Measurements from ENCODE around the gene FBXL19.

FBXL19 gene

DNA sequence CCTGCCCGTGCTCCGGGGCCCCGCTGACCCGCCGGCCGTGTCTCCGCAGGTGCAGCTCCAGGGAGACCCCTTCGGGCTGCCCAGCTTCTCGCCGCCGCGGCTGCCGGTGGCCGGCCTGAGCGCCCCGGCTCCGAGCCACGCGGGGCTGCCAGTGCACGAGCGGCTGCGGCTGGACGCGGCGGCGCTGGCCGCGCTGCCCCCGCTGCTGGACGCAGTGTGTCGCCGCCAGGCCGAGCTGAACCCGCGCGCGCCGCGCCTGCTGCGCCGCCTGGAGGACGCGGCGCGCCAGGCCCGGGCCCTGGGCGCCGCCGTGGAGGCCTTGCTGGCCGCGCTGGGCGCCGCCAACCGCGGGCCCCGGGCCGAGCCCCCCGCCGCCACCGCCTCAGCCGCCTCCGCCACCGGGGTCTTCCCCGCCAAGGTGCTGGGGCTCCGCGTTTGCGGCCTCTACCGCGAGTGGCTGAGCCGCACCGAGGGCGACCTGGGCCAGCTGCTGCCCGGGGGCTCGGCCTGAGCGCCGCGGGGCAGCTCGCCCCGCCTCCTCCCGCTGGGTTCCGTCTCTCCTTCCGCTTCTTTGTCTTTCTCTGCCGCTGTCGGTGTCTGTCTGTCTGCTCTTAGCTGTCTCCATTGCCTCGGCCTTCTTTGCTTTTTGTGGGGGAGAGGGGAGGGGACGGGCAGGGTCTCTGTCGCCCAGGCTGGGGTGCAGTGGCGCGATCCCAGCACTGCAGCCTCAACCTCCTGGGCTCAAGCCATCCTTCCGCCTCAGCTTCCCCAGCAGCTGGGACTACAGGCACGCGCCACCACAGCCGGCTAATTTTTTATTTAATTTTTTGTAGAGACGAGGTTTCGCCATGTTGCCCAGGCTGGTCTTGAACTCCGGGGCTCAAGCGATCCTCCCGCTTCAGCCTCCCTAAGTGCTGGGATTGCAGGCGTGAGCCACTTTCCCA lies 21.1 kb upstream of the FBXL19 start:
- Histone ChIP-seq H3K9ac (ENCODE audit: low read depth, low read length) (peak overlapping the region; percentile 69), H3K36me3 (ENCODE audit: insufficient read depth, low read length) (no peaks in the 10 kb centered on the region), H3K9me3 (ENCODE audit: control insufficient read depth, insufficient read depth, low read length) (no peaks in the 10 kb centered on the region), H3K4me1 (ENCODE audit: insufficient read depth, low read length) (peaks cover 6% of the 10 kb centered on the region; the same call in 1 of the 2 replicates)

DNA sequence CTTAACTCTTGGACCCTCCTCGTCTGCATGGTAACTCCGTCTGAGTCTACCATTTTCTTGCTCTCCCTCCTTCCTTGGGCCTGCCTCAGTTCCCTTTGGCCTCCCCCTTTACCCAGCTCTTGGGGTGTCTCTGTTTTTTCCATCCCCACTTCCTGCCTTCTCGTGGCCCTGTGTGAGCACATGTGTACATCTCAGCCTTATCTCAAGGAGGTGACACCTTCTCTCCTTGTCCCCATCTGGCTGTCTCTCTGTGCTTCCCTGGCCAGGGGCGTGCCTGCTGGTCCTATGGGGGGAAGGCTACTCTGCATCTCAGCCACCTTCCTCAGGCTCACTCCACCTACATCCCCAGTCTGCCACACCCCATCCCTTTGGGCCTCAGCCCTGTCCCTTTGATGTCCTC lies 20.4 kb upstream of the FBXL19 start:
- Histone ChIP-seq H3K4me1 (ENCODE audit: insufficient read depth, low read length) (peaks cover 6% of the 10 kb centered on the region; the same call in 1 of the 2 replicates), H3K9me3 (ENCODE audit: control insufficient read depth, insufficient read depth, low read length) (no peaks in the 10 kb centered on the region), H3K9ac (ENCODE audit: low read depth, low read length) (peak overlapping the region; percentile 69; the same call in 1 of the 2 replicates), H3K36me3 (ENCODE audit: insufficient read depth, low read length) (no peaks in the 10 kb centered on the region)

DNA sequence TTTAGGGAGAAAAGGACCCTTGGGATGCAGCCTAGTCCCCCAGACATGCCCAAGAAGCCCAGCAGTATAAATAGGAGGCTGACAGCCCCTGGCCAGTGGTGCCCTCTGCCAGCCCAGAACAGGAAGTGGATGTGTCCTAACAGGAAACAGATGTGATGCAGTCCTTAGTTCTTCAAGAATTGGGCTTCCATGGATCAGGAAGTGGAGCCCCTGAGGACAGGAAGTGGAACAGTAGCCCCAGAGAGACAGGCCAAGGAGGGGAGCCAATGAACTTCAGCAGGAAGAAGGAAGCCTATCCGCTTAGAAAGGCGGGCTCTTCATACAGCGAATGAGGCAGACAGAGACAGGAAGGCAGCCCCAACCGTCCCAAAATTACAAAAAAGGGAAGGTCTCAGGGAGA lies 19.8 kb upstream of the FBXL19 start:
- no peak overlapping the region for H3K9ac ChIP-seq (ENCODE audit: low read depth, low read length)
- no peaks in the 10 kb centered on the region for H3K36me3 ChIP-seq (ENCODE audit: insufficient read depth, low read length)
- H3K9me3 ChIP-seq (ENCODE audit: control insufficient read depth, insufficient read depth, low read length): no peaks in the 10 kb centered on the region
- peaks cover 6% of the 10 kb centered on the region; the same call in 1 of the 2 replicates for H3K4me1 ChIP-seq (ENCODE audit: insufficient read depth, low read length)

DNA sequence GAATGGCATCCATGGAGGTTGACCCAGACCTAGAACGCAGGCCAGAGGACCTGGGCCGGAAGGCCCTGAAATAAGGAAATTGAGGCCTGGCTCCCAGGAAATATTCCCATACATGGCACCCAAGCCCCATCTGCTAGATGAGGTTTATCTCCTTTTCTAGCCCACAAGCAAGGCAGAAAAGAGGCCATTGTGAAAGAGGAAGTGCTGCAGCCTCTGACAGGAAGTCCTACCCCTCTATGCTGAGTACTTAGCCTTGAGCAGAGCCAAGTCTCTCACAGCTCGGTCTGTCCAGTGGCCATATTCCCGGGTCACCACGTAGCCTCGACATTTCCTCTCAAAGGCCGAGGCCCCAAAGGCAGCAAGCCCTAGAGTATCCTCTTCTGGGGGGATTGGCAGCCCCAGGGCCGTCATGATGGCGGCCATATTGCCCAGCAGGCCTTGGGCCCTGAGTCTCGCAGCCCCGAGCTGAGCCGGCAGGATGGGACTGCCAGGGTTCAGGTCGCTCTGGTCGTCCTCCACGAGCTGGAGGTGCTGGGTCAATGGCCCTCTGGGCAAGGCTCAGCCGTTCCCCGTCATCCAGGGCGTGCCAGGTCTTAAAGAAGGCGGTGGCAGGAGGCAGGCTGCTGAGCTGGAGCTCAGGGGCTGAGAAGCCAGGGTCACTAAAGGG lies 19.1 kb upstream of the FBXL19 start:
- H3K9ac ChIP-seq (ENCODE audit: low read depth, low read length): no peak overlapping the region

DNA sequence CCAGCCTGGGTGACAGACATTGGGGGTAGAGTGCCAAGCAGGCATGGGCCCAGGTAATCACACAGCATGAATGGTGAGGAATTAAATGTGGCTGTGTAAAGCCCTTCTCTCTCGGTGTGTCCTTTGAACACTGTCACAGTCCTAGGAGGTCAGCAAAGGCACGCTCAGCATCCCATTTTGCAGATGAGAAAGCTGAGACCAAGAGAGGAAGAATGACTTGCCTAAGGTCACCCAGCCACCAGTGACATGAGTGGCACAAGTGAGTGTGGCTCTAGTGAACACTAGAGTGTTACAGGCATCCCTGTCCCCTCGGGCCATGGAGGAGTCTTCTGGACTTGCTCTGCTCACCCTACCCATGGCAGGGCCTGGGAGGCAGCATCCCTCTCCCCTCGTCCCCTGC lies 16.3 kb upstream of the FBXL19 start:
- peaks cover 6% of the 10 kb centered on the region; the same call in 1 of the 2 replicates for H3K4me1 ChIP-seq (ENCODE audit: insufficient read depth, low read length)
- no peak overlapping the region for H3K9ac ChIP-seq (ENCODE audit: low read depth, low read length)
- no peaks in the 10 kb centered on the region for H3K9me3 ChIP-seq (ENCODE audit: control insufficient read depth, insufficient read depth, low read length)
- H3K36me3 ChIP-seq (ENCODE audit: insufficient read depth, low read length): no peaks in the 10 kb centered on the region

More for the DNA sequence above, 19.1 kb upstream of the FBXL19 start:
- Histone ChIP-seq H3K36me3 (ENCODE audit: insufficient read depth, low read length) (no peaks in the 10 kb centered on the region), H3K9me3 (ENCODE audit: control insufficient read depth, insufficient read depth, low read length) (no peaks in the 10 kb centered on the region), H3K4me1 (ENCODE audit: insufficient read depth, low read length) (peaks cover 6% of the 10 kb centered on the region; the same call in 1 of the 2 replicates)

DNA sequence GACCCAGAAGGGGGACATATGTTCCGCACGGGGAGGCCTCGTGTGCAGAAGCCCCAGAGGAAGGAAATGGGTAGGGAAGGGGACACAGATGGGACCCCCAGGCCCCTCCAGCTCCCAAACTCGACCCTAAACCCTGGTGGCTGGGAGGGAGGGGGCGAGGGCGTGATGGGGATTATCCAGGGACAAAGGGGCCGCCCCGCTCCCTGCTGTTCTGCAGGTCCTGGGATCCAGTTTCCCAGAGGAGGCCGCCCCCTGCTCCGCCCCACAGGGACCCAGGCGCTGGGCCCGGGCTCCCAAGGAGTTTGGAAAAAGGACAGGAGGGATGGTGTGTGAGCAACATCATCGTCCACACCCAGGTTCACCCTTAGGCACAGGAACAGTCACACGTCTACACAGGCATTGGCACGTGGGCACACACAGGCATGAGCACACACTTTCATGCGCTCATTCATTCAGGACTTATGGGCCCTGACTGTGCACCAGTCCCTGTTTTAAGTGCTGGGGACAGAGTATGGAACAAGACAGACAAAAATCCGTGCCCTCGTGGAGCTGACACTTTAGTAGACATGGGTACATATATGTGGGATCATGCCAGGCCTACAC lies 12.8 kb upstream of the FBXL19 start:
- Histone ChIP-seq H3K9ac (ENCODE audit: low read depth, low read length) (no peak overlapping the region), H3K4me1 (ENCODE audit: insufficient read depth, low read length) (no peaks in the 10 kb centered on the region; the same call in 1 of the 2 replicates), H3K9me3 (ENCODE audit: control insufficient read depth, insufficient read depth, low read length) (no peaks in the 10 kb centered on the region), H3K36me3 (ENCODE audit: insufficient read depth, low read length) (no peaks in the 10 kb centered on the region)

DNA sequence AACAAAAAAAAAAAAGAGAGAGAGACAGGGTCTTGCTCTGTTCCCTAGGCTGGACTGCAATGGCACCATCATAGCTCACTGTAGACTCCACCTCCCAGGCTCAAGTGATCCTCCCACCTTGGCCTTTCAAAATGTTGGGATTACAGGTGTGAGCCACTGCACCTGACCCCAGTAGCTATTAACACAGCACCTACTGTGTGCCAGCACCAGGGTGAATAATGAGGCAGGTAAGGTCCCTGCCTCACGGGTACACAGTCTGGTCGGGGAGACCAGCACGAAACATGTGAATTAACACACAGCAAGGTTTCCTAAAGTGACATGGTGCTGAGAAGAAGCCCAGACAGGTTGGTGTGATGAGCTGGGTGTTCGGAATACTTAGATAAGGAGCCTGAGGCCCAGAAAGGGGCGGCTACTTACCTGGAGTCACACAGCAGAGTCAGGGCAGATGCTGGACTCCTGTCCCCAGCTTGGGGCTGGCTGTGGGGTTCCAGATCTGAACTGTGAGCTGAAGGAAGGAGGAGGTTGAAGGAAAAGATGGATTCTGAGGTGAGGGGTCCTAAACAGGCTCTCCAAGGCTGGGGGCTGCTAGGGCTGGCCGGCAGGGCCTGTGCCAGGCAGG lies 10.5 kb upstream of the FBXL19 start:
- Histone ChIP-seq H3K9me3 (ENCODE audit: control insufficient read depth, insufficient read depth, low read length) (no peaks in the 10 kb centered on the region), H3K36me3 (ENCODE audit: insufficient read depth, low read length) (no peaks in the 10 kb centered on the region), H3K4me1 (ENCODE audit: insufficient read depth, low read length) (peaks cover 3% of the 10 kb centered on the region; the same call in 1 of the 2 replicates), H3K9ac (ENCODE audit: low read depth, low read length) (no peak overlapping the region)

DNA sequence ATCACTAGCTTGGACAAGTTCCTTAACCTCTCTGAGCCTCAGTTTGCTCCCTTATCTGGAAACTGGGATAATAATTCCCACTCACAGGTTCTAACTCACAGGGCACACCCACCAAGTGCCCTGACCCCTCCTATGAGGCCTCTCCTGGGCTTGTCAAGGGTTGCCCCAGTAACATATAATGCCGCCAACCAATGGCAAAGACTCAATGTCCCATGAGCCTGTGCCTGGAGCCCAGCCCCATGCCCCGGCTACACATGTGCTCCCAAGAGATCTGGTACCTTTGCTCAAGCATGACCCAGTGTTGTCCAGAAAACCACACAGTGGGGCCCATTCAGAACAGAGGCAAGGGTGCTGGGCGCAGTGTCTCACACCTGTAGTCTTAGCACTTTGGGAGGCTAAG lies 8.5 kb upstream of the FBXL19 start:
- no peaks in the 10 kb centered on the region for H3K9me3 ChIP-seq (ENCODE audit: control insufficient read depth, insufficient read depth, low read length)
- H3K9ac ChIP-seq (ENCODE audit: low read depth, low read length): no peak overlapping the region
- no peaks in the 10 kb centered on the region for H3K36me3 ChIP-seq (ENCODE audit: insufficient read depth, low read length)
- H3K4me1 ChIP-seq (ENCODE audit: insufficient read depth, low read length): peaks cover 3% of the 10 kb centered on the region; the same call in 1 of the 2 replicates

DNA sequence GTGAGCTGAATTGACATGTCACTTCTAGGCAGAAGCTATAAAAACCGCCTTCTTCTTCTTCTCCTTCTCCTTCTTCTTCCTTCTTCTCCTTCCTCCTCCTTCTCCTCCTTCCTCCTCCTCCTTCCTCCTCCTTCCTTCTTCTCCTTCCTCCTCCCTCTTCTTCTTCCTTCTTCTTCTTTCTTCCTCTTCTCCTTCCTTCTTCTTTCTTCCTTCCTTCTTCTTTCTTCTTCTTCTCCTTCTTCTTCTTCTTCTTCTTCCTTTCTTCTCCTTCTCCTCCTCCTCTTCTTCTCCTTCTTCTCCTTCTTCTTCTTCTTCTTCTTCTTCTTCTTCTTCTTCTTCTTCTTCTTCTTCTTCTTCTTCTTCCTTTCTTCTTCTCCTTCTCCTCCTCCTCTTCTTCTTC lies 4.8 kb upstream of the FBXL19 start:
- Histone ChIP-seq H3K9ac (ENCODE audit: low read depth, low read length) (no peak overlapping the region), H3K36me3 (ENCODE audit: insufficient read depth, low read length) (no peaks in the 10 kb centered on the region), H3K4me1 (ENCODE audit: insufficient read depth, low read length) (peaks cover 3% of the 10 kb centered on the region; the same call in 1 of the 2 replicates), H3K9me3 (ENCODE audit: control insufficient read depth, insufficient read depth, low read length) (no peaks in the 10 kb centered on the region)

DNA sequence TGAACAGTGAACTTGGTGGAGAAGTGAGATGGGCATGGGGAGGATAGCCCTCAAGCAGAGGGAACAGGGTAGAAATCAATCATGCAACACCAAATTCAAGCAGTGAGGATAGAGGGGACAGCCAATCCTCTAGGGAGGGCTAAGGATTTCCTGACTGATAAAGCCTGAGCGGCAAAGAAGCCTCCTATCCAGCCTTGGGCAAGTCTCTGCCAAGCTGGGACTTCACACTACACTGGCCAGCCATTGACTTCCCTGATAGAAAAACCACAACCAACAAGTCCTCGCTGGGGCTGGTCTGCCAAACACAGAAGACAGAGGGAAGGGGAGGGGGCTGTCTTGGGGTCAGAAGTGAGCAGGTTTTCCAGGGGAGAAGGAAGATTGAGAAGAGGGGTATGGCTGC lies 2.5 kb upstream of the FBXL19 start:
- H3K36me3 ChIP-seq (ENCODE audit: insufficient read depth, low read length): no peaks in the 10 kb centered on the region

DNA sequence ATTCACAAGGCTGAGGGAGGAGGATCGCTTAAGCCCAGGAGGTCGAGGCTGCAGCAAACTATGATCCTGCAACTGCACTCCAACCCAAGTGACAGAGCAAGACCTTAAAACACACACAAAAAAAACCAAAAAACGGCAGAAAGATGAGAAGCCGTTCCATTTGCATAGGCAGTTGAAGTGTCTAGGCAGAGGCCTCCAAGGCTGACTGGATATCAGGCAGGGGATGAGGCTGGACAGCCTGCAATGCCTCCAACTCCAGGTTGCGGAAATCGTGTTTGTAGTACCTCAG lies 2.0 kb upstream of the FBXL19 start:
- Histone ChIP-seq H3K9me3 (ENCODE audit: control insufficient read depth, insufficient read depth, low read length) (no peaks in the 10 kb centered on the region), H3K9ac (ENCODE audit: low read depth, low read length) (peak overlapping the region; percentile 85; the same call in 1 of the 2 replicates), H3K36me3 (ENCODE audit: insufficient read depth, low read length) (no peaks in the 10 kb centered on the region), H3K4me1 (ENCODE audit: insufficient read depth, low read length) (no peaks in the 10 kb centered on the region; the same call in 1 of the 2 replicates)

More for the DNA sequence above, 2.5 kb upstream of the FBXL19 start:
- Histone ChIP-seq H3K9ac (ENCODE audit: low read depth, low read length) (no peak overlapping the region), H3K4me1 (ENCODE audit: insufficient read depth, low read length) (peaks cover 3% of the 10 kb centered on the region; the same call in 1 of the 2 replicates), H3K9me3 (ENCODE audit: control insufficient read depth, insufficient read depth, low read length) (no peaks in the 10 kb centered on the region)

DNA sequence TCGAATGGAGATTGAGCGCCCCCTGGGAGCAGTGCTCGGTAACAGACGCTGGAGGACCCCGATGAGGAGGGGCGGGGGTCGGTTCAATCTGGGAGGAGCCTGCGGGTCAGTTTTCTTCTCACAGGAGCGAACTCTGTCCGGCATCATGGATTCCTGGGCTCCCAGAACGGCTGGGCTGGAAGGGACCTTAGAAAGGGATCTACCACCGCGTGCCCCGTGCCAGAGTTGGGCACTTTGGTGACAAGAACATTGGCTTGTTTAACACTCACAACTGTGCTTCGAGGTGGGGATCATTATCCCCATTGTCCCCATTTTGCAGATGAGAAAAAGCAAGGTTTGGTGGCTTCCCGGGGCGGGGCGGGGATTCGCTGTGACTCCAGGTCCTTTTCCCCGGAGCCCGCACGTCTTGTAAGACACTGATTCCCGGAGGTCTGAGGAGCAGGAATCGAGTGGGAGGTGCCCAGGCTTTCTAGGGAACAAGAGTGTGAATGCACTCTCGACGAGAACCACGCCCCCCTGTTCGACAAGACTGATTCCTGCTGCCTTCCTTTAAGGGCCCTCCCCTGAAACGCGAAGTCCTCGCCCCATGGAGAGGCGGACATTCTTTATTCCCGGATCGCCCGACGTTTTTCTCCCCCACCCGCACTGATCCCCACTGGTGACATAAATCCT lies 1.5 kb upstream of the FBXL19 start:
- Histone ChIP-seq H3K9me3 (ENCODE audit: control insufficient read depth, insufficient read depth, low read length) (no peaks in the 10 kb centered on the region), H3K36me3 (ENCODE audit: insufficient read depth, low read length) (no peaks in the 10 kb centered on the region), H3K9ac (ENCODE audit: low read depth, low read length) (peak overlapping the region; percentile 85), H3K4me1 (ENCODE audit: insufficient read depth, low read length) (no peaks in the 10 kb centered on the region; the same call in 1 of the 2 replicates)

DNA sequence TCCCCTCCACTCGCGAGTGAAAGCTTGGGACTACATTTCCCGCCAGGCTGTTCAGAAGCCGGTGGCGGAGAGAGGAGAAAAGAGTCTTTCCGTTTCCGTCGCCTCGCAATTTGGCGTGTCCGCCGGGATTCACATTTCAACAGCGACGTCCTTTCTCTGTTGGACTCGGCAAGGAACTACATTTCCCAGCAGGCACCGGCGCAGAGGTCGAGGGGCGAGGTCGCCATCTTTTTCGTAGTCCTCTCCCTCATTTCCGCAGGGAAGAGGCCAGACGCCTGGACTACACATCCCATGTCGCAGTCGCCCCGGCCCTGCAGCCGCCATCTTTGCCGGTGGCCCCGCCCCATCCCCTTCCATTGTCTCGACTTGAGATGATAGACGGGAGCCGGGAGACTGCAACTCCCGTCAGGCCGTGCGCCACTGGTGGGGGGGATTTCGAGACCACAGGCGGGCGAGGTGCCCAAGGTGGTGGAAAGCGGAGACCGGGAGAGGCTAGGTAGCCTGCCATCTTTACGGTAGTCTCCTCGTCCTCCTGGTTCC lies 882 bp upstream of the FBXL19 start:
- Histone ChIP-seq H3K36me3 (ENCODE audit: insufficient read depth, low read length) (no peaks in the 10 kb centered on the region), H3K4me1 (ENCODE audit: insufficient read depth, low read length) (no peaks in the 10 kb centered on the region; the same call in 1 of the 2 replicates), H3K9me3 (ENCODE audit: control insufficient read depth, insufficient read depth, low read length) (no peaks in the 10 kb centered on the region), H3K9ac (ENCODE audit: low read depth, low read length) (peak overlapping the region; percentile 85)
